Ovary (tissue), 3 donors: ENCODE measurements around the gene TMEM121.

Experiments used
- POLR2A ChIP-seq: fragments of 450-650 bp; IDR thresholded peaks from one replicate; pipeline ENCODE4 v1.6.1; 2017; ENCODE audit warnings: antibody characterized with exemption, mild to moderate bottlenecking, moderate library complexity
- TF ChIP-seq, protein P1 (sequence below), 3 donors: fragments of 450-650 bp in 2 of 3; fragments of 200-600 bp in 1 of 3; IDR thresholded peaks; one replicate each; pipeline versions ENCODE4 v1.5.1 to v1.8.0; 2016 to 2022; ENCODE audit warnings: antibody characterized with exemption in 3 of 3, mild to moderate bottlenecking in 1 of 3
- donor health status: DM: no; HTN: no; CAD: no.

DNA sequence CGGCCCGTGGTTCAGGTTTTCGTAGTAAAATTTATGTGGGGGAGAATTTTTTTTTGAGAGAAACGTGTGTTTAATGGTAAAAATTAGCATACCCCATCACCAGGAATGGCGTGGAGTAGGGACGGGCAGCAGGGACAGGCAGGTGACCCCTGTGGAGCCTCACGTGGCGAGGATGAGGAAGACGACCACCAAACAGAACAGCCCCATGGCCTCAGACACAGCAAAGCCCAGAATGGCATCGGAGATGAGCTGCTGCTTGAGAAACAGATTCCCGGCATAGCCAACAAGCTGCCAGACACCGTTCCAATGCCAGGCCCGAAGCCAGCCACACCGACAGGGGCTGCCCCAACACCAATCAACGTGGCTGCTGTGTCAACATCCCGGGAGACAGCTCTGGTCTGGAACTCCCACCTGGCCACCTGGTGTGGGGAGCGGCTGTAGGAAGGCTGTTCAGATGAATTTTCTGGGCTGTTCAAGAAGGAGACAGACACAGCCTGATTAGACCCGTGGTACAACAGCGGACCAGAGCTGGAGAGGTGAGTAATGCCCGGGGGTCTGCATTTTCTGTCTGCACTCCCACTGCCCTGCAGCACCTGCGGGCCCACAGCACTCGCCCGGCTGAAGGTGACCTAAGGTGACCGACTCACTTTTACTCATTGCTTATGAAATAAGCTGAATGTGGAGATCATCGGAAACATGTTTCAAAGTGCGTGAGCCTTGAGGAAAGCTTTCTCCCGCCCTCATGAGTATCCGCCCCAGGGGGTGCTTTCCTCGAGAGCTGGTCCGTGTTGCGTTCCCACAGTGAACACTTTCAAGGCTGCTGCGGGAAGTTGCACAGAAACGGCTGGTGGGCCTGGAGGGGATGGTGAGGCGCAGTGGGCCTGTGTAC, 10.6 kb downstream of the TMEM121 start:
- TF ChIP-seq POLR2A = no peak
- TF ChIP-seq, protein P1, sequence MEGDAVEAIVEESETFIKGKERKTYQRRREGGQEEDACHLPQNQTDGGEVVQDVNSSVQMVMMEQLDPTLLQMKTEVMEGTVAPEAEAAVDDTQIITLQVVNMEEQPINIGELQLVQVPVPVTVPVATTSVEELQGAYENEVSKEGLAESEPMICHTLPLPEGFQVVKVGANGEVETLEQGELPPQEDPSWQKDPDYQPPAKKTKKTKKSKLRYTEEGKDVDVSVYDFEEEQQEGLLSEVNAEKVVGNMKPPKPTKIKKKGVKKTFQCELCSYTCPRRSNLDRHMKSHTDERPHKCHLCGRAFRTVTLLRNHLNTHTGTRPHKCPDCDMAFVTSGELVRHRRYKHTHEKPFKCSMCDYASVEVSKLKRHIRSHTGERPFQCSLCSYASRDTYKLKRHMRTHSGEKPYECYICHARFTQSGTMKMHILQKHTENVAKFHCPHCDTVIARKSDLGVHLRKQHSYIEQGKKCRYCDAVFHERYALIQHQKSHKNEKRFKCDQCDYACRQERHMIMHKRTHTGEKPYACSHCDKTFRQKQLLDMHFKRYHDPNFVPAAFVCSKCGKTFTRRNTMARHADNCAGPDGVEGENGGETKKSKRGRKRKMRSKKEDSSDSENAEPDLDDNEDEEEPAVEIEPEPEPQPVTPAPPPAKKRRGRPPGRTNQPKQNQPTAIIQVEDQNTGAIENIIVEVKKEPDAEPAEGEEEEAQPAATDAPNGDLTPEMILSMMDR (IDR thresholded peaks at IDR 0.05) = no peak
